GM23338 (cell line): ENCODE data around the gene TPMT. TPM values are rescaled to one million over a fixed set of nuclear protein-coding genes. Genes with fewer than 3 reads are reported as not detected.

Experiments used
- ATAC-seq: fragments of 200-7000 bp; cut with Tn5 transposase; 3 replicates; pipeline ENCODE4 v1.9.1; 2020
- DNase-seq: peaks from one replicate; pipeline ENCODE4 v3.0.0-alpha.2; 2015; ENCODE audit warnings: low spot score
- H2AFZ ChIP-seq: fragments of 200-600 bp; sonication (generic); 2 replicates; pipeline ENCODE4 v1.8.0; 2016; ENCODE audit warnings: antibody characterized with exemption, mild to moderate bottlenecking, moderate library complexity
- H3F3A ChIP-seq: fragments of 200-600 bp; sonication (generic); replicated peaks from 2 replicates; pipeline ENCODE4 v1.8.0; 2017; ENCODE audit warnings: antibody characterized with exemption, mixed run types, low read depth
- H3K27ac ChIP-seq: fragments of 200-600 bp; sonication (generic); 2 replicates; pipeline ENCODE4 v1.6.1; 2016; ENCODE audit warnings: low read depth
- H3K27me3 ChIP-seq: fragments of 200-600 bp; sonication (generic); 2 replicates; pipeline ENCODE4 v1.8.0; 2016; ENCODE audit warnings: mild to moderate bottlenecking, mixed run types, moderate library complexity; ENCODE audit not compliant: insufficient read depth
- H3K36me3 ChIP-seq: fragments of 200-600 bp; sonication (generic); 2 replicates; pipeline ENCODE4 v1.8.0; 2016; ENCODE audit warnings: mild to moderate bottlenecking; ENCODE audit not compliant: insufficient read depth
- H3K4me1 ChIP-seq: fragments of 200-600 bp; sonication (generic); 2 replicates; pipeline ENCODE4 v1.8.0; 2016; ENCODE audit warnings: mild to moderate bottlenecking, moderate library complexity; ENCODE audit not compliant: insufficient read depth
- H3K4me2 ChIP-seq: fragments of 200-600 bp; sonication (generic); 2 replicates; pipeline ENCODE4 v1.7.1; 2017; ENCODE audit warnings: mixed run types
- H3K4me3 ChIP-seq: fragments of 200-600 bp; sonication (generic); 2 replicates; pipeline ENCODE4 v1.6.1; 2016; ENCODE audit warnings: mixed run types
- H3K79me2 ChIP-seq: fragments of 200-600 bp; sonication (generic); replicated peaks from 2 replicates; pipeline ENCODE4 v1.8.0; 2017; ENCODE audit warnings: mild to moderate bottlenecking; ENCODE audit not compliant: insufficient read depth
- H3K9me2 ChIP-seq: fragments of 200-600 bp; sonication (generic); 2 replicates; pipeline ENCODE4 v1.8.0; 2017; ENCODE audit not compliant: insufficient read depth
- H4K20me1 ChIP-seq: fragments of 200-600 bp; sonication (generic); replicated peaks from 2 replicates; pipeline ENCODE4 v1.8.0; 2017; ENCODE audit warnings: mild to moderate bottlenecking; ENCODE audit not compliant: insufficient read depth
- H3K27ac Mint-ChIP-seq: 2 replicates; pipeline ENCODE4 v1.8.0; 2020; ENCODE audit warnings: inconsistent platforms, mild to moderate bottlenecking, moderate library complexity, mixed read lengths
- H3K27me3 Mint-ChIP-seq: 3 replicates; pipeline ENCODE4 v1.8.0; 2022; ENCODE audit warnings: low read depth, mild to moderate bottlenecking, moderate library complexity, mixed read lengths, inconsistent platforms; ENCODE audit not compliant: insufficient read depth, poor library complexity
- H3K36me3 Mint-ChIP-seq: 3 replicates; pipeline ENCODE4 v1.8.0; 2021; ENCODE audit warnings: low read depth, mild to moderate bottlenecking, inconsistent platforms, moderate library complexity, mixed read lengths
- H3K4me1 Mint-ChIP-seq: 3 replicates; pipeline ENCODE4 v1.8.0; 2020; ENCODE audit warnings: mild to moderate bottlenecking, inconsistent platforms, mixed read lengths
- H3K4me3 Mint-ChIP-seq: 3 replicates; pipeline ENCODE4 v1.8.0; 2021; ENCODE audit warnings: moderate library complexity, mild to moderate bottlenecking, inconsistent platforms, mixed read lengths
- H3K9me3 Mint-ChIP-seq: 3 replicates; pipeline ENCODE4 v1.8.0; 2020; ENCODE audit warnings: moderate library complexity, mild to moderate bottlenecking, inconsistent platforms, mixed read lengths
- CTCF ChIP-seq, 2 experiments: fragments of 200-600 bp in 1 of 2; sonication (generic) in 1 of 2; conservative IDR thresholded peaks; 2 replicates each; pipeline versions ENCODE4 v1.5.1 to v1.6.1; 2016 to 2017; ENCODE audit warnings: antibody characterized with exemption in 2 of 2, low read depth in 2 of 2, mild to moderate bottlenecking in 2 of 2, moderate library complexity in 1 of 2
- JUNB ChIP-seq: IDR thresholded peaks from one replicate; pipeline ENCODE4 v1.6.1; 2016; ENCODE audit warnings: antibody characterized with exemption; ENCODE audit not compliant: unreplicated experiment
- NANOG ChIP-seq: IDR thresholded peaks from 2 replicates; pipeline ENCODE4 v1.6.1; 2016; ENCODE audit warnings: antibody characterized with exemption, borderline replicate concordance
- REST ChIP-seq: IDR thresholded peaks from one replicate; pipeline ENCODE4 v1.6.1; 2018; ENCODE audit warnings: antibody characterized with exemption; ENCODE audit not compliant: unreplicated experiment
- STAT1 ChIP-seq: IDR thresholded peaks from one replicate; pipeline ENCODE4 v1.6.1; 2016; ENCODE audit warnings: antibody characterized with exemption; ENCODE audit not compliant: unreplicated experiment
- ZNF331 ChIP-seq: fragments of 250-450 bp; sonication (Bioruptor Pico); IDR thresholded peaks from 2 replicates; pipeline ENCODE4 v1.5.0; 2020; ENCODE audit warnings: low read depth, mild to moderate bottlenecking, moderate library complexity
- polyA plus RNA-seq: library from polyadenylated mRNA; unstranded; fragments of >200 nt; fragmentation: Nextera tagmentation; extraction: Ambion mirVana; gene quantifications from 2 replicates; pipeline ENCODE4 v1.2.1, GENCODE V29; 2016
- total RNA-seq: library from RNA; depleted of rRNA; stranded (reverse); fragments of >200 nt; shearing (Covaris generic); gene quantifications from 2 replicates; pipeline ENCODE4 v1.2.3, GENCODE V29; 2014
- TF ChIP-seq, protein P1 (sequence below): fragments of 250-450 bp; sonication (Bioruptor Pico); IDR thresholded peaks from 2 replicates; pipeline ENCODE4 v1.5.0; 2020; ENCODE audit warnings: mild to moderate bottlenecking, moderate library complexity

Gene TPMT
- total and polyA plus RNA-seq, 2 experiments from 2014 or later, result 19.5 to 21.6 TPM

GRCh38 chr6:18185624-18186023 lies 30.7 kb upstream of the TPMT start:
- peak overlapping the region; percentile 34; the same call in 1 of the 2 replicates for H3K27ac ChIP-seq
- no peaks in the 10 kb centered on the region for H3F3A ChIP-seq

More at GRCh38 chr6:18185624-18186023, 30.7 kb upstream of the TPMT start:
- H3K36me3 ChIP-seq, result no peaks in the 10 kb centered on the region
- DNase-seq (peak; percentile 26), ATAC-seq (peak; percentile 28)
- H3K4me3 Mint-ChIP-seq, result 0 out of 3 replicates have a peak overlapping the region, but pooled peaks have one; percentile 15
- peaks cover 50% of the 10 kb centered on the region for H3K4me1 Mint-ChIP-seq
- no peaks in the 10 kb centered on the region for H3K79me2 ChIP-seq
- no peaks in the 10 kb centered on the region for H3K27me3 ChIP-seq
- H3K4me3 ChIP-seq, result no peak overlapping the region
- peaks cover 12% of the 10 kb centered on the region; the same call in 1 of the 3 replicates for H3K36me3 Mint-ChIP-seq
- H2AFZ ChIP-seq, result no peak overlapping the region
- H3K9me3 Mint-ChIP-seq, result no peaks in the 10 kb centered on the region
- TF ChIP-seq JUNB (no peak), CTCF (conservative IDR thresholded peaks at IDR 0.05; ENCODE audit: low read depth in 2 of 2) (no peak), REST (no peak), ZNF331 (CRISPR knock-in tag) (no peak), STAT1 (no peak), NANOG (no peak)
- TF ChIP-seq, protein P1, sequence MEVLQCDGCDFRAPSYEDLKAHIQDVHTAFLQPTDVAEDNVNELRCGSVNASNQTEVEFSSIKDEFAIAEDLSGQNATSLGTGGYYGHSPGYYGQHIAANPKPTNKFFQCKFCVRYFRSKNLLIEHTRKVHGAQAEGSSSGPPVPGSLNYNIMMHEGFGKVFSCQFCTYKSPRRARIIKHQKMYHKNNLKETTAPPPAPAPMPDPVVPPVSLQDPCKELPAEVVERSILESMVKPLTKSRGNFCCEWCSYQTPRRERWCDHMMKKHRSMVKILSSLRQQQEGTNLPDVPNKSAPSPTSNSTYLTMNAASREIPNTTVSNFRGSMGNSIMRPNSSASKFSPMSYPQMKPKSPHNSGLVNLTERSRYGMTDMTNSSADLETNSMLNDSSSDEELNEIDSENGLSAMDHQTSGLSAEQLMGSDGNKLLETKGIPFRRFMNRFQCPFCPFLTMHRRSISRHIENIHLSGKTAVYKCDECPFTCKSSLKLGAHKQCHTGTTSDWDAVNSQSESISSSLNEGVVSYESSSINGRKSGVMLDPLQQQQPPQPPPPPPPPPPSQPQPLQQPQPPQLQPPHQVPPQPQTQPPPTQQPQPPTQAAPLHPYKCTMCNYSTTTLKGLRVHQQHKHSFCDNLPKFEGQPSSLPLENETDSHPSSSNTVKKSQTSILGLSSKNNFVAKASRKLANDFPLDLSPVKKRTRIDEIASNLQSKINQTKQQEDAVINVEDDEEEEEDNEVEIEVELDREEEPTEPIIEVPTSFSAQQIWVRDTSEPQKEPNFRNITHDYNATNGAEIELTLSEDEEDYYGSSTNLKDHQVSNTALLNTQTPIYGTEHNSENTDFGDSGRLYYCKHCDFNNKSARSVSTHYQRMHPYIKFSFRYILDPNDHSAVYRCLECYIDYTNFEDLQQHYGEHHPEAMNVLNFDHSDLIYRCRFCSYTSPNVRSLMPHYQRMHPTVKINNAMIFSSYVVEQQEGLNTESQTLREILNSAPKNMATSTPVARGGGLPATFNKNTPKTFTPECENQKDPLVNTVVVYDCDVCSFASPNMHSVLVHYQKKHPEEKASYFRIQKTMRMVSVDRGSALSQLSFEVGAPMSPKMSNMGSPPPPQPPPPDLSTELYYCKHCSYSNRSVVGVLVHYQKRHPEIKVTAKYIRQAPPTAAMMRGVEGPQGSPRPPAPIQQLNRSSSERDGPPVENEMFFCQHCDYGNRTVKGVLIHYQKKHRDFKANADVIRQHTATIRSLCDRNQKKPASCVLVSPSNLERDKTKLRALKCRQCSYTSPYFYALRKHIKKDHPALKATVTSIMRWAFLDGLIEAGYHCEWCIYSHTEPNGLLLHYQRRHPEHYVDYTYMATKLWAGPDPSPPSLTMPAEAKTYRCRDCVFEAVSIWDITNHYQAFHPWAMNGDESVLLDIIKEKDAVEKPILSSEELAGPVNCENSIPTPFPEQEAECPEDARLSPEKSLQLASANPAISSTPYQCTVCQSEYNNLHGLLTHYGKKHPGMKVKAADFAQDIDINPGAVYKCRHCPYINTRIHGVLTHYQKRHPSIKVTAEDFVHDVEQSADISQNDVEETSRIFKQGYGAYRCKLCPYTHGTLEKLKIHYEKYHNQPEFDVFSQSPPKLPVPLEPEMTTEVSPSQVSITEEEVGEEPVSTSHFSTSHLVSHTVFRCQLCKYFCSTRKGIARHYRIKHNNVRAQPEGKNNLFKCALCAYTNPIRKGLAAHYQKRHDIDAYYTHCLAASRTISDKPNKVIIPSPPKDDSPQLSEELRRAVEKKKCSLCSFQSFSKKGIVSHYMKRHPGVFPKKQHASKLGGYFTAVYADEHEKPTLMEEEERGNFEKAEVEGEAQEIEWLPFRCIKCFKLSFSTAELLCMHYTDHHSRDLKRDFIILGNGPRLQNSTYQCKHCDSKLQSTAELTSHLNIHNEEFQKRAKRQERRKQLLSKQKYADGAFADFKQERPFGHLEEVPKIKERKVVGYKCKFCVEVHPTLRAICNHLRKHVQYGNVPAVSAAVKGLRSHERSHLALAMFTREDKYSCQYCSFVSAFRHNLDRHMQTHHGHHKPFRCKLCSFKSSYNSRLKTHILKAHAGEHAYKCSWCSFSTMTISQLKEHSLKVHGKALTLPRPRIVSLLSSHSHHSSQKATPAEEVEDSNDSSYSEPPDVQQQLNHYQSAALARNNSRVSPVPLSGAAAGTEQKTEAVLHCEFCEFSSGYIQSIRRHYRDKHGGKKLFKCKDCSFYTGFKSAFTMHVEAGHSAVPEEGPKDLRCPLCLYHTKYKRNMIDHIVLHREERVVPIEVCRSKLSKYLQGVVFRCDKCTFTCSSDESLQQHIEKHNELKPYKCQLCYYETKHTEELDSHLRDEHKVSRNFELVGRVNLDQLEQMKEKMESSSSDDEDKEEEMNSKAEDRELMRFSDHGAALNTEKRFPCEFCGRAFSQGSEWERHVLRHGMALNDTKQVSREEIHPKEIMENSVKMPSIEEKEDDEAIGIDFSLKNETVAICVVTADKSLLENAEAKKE (CRISPR knock-in tag), result no peak
- H3K4me1 ChIP-seq, result peaks cover 21% of the 10 kb centered on the region
- H4K20me1 ChIP-seq, result no peaks in the 10 kb centered on the region
- H3K4me2 ChIP-seq, result no peak overlapping the region
- H3K9me2 ChIP-seq, result no peaks in the 10 kb centered on the region
- peaks cover 2% of the 10 kb centered on the region for H3K27me3 Mint-ChIP-seq
- H3K27ac Mint-ChIP-seq, result peak overlapping the region; percentile 97
